Endothelial cell of umbilical vein (primary cell): ENCODE data around the gene DIABLO.

Source experiments
- EZH2 ChIP-seq: IDR thresholded peaks from 2 replicates; pipeline ENCODE4 v1.6.1; 2012; ENCODE audit warnings: borderline replicate concordance, low read depth, mild to moderate bottlenecking, moderate library complexity, low read length, inconsistent platforms; ENCODE audit not compliant: severe bottlenecking
- FOS ChIP-seq: IDR thresholded peaks from 2 replicates; pipeline ENCODE4 v1.6.1; 2011; ENCODE audit warnings: mild to moderate bottlenecking, low read length, moderate library complexity, borderline replicate concordance; ENCODE audit not compliant: insufficient read depth
- GATA2 ChIP-seq: IDR thresholded peaks from 2 replicates; pipeline ENCODE4 v1.7.0; 2011; ENCODE audit warnings: low read depth, mild to moderate bottlenecking, moderate library complexity, mixed read lengths, low read length; ENCODE audit not compliant: insufficient read length, insufficient read depth
- JUN ChIP-seq: IDR thresholded peaks from 2 replicates; pipeline ENCODE4 v1.6.1; 2011; ENCODE audit warnings: borderline replicate concordance, low read depth; ENCODE audit not compliant: insufficient read length, insufficient read depth
- MYC ChIP-seq: IDR thresholded peaks from one replicate; pipeline ENCODE4 v1.6.1; 2011; ENCODE audit warnings: mild to moderate bottlenecking, low read depth, low read length
- POLR2A ChIP-seq: IDR thresholded peaks from 2 replicates; pipeline ENCODE4 v1.6.1; 2012; ENCODE audit warnings: low read depth, mild to moderate bottlenecking, control low read depth, low read length
- POLR2AphosphoS5 ChIP-seq: IDR thresholded peaks from 2 replicates; pipeline ENCODE4 v1.6.1; 2012; ENCODE audit warnings: low read depth, mild to moderate bottlenecking, control low read depth, low read length, moderate library complexity; ENCODE audit not compliant: insufficient read depth
- TF ChIP-seq, protein P1 (sequence below), 2 donors: IDR thresholded peaks; 1 replicate in 1 of 2; 2 replicates in 1 of 2; pipeline ENCODE4 v1.5.1; 2011; ENCODE audit warnings: low read length in 2 of 2, mild to moderate bottlenecking in 2 of 2, moderate library complexity in 2 of 2, control low read depth in 1 of 2, inconsistent platforms in 1 of 2, low read depth in 1 of 2; ENCODE audit not compliant: insufficient read depth in 1 of 2; ENCODE audit errors: extremely low read depth in 1 of 2
- TF ChIP-seq, protein P2 (sequence below): IDR thresholded peaks from 2 replicates; pipeline ENCODE4 v1.6.1; 2011; ENCODE audit not compliant: insufficient read depth, insufficient read length

DNA sequence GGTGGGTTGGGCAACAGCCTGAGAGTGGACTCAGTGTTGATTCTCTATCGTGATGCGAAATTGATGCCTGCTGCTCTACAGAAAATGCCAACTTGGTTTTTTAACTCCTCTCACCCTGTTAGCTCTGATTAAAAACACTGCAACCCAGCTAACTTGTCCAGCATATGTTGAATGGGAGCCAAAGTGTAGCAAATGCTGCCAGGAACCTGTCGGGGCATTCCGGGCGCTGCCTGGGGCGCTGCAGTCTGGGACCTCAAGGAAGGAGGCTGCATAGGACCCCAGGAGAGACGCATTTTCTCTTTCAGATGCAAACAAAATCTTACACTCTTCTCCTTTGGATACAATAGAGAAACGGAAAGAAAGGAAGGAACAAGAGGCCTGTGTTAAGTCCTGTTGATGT, 18.5 kb downstream of the DIABLO start:
- TF ChIP-seq, protein P1, sequence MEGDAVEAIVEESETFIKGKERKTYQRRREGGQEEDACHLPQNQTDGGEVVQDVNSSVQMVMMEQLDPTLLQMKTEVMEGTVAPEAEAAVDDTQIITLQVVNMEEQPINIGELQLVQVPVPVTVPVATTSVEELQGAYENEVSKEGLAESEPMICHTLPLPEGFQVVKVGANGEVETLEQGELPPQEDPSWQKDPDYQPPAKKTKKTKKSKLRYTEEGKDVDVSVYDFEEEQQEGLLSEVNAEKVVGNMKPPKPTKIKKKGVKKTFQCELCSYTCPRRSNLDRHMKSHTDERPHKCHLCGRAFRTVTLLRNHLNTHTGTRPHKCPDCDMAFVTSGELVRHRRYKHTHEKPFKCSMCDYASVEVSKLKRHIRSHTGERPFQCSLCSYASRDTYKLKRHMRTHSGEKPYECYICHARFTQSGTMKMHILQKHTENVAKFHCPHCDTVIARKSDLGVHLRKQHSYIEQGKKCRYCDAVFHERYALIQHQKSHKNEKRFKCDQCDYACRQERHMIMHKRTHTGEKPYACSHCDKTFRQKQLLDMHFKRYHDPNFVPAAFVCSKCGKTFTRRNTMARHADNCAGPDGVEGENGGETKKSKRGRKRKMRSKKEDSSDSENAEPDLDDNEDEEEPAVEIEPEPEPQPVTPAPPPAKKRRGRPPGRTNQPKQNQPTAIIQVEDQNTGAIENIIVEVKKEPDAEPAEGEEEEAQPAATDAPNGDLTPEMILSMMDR (IDR thresholded peaks at IDR 0.05; ENCODE audit: extremely low read depth in 1 of 2, insufficient read depth in 1 of 2, low read depth in 1 of 2, low read length in 2 of 2): no peak
- no peak for TF ChIP-seq POLR2AphosphoS5
- TF ChIP-seq POLR2A: no peak
- TF ChIP-seq, protein P2, sequence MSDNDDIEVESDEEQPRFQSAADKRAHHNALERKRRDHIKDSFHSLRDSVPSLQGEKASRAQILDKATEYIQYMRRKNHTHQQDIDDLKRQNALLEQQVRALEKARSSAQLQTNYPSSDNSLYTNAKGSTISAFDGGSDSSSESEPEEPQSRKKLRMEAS: no peak
- TF ChIP-seq EZH2: no peak
- no peak for TF ChIP-seq FOS
- no peak for TF ChIP-seq MYC
- no peak for TF ChIP-seq JUN
- TF ChIP-seq GATA2: no peak
